GM06990 (cell line): Measurements from ENCODE around the gene POLR2E.
"Not testable (repeated sequence)": the region's sequence is repeated elsewhere in the genome, so short reads cannot be mapped to it uniquely, and the experiment has no call there.

Experiments used
- DNase-seq: peaks from one replicate; pipeline ENCODE4 v3.0.0-alpha.2; 2011; ENCODE audit not compliant: insufficient read length; ENCODE audit errors: extremely low read depth
- H3K27me3 ChIP-seq: replicated peaks from 2 replicates; pipeline ENCODE4 v1.6.0; 2011; ENCODE audit warnings: low read length; ENCODE audit not compliant: control insufficient read depth, insufficient read depth
- H3K36me3 ChIP-seq: 2 replicates; pipeline ENCODE4 v1.5.1; 2011; ENCODE audit warnings: low read length; ENCODE audit not compliant: control insufficient read depth, insufficient read depth
- H3K4me3 ChIP-seq: replicated peaks from 2 replicates; pipeline ENCODE4 v1.5.1; 2011; ENCODE audit warnings: low read depth, mild to moderate bottlenecking, control low read depth, low read length
- TF ChIP-seq, protein P1 (sequence below): IDR thresholded peaks from 2 replicates; pipeline ENCODE4 v1.5.1; 2011; ENCODE audit warnings: low read length, control low read depth, mild to moderate bottlenecking, inconsistent platforms; ENCODE audit not compliant: insufficient read depth, poor library complexity, severe bottlenecking

Gene POLR2E

DNA sequence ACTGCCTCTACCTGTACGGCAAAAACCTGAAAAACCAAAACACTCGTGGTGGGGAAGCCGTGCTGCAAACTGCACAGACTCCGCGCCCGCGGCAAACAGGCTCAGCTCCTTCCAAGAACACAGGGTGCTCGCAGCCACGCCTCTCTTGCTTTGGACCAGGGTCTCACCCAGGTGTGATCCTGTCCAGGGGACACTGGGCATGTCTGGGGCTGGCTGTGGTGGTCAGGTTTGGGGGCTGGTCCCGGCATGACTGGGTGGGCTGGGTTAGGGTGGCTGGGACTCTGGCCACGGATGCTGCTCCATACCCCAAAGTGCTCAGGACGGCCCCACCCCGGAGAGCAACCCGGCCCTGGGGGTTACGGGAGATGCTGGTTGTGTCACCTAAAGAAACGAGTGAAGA is 22.5 kb upstream of the POLR2E start:
- DNase-seq: no peak

DNA sequence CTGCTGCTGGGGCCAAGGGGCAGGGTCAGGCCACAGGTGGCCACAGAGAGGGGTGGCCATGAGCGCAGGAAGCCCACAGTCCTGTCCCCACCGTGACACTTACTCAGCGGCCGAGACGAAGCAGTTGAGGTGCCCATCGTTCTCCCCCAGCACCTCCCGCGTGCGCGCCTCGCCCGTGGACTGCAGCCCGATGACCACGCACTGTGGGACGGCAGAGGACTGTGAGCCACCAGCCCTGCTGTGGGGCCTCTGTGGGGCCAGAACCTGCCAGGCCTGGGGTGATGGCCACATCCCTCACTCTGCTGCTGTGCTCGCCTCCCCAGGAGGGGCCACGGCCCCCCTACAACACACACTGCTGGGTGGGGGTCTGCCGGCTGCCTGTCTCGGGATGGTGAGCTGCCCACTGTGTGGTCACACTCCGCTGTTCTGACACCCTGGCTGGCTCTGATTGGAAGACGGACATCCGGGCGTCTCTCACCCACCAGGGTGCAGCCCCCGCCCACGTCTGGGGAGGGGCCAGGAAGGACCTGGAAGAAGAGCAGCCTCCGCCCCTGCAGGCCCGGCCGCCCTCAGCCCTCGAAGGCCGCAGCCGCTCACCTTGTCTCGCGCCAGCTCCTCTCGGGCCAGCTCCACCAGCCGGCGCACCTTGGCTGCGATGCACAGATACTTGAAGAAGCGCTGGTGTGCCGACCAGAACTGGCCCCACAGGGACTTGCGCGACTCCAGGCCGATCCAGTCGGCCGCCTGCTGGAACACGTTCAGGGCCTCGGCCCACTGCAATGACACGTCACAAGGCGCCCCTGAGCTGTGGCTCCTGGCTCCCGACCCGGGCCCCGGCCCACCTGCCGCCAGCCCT is 21.8 kb upstream of the POLR2E start:
- TF ChIP-seq, protein P1, sequence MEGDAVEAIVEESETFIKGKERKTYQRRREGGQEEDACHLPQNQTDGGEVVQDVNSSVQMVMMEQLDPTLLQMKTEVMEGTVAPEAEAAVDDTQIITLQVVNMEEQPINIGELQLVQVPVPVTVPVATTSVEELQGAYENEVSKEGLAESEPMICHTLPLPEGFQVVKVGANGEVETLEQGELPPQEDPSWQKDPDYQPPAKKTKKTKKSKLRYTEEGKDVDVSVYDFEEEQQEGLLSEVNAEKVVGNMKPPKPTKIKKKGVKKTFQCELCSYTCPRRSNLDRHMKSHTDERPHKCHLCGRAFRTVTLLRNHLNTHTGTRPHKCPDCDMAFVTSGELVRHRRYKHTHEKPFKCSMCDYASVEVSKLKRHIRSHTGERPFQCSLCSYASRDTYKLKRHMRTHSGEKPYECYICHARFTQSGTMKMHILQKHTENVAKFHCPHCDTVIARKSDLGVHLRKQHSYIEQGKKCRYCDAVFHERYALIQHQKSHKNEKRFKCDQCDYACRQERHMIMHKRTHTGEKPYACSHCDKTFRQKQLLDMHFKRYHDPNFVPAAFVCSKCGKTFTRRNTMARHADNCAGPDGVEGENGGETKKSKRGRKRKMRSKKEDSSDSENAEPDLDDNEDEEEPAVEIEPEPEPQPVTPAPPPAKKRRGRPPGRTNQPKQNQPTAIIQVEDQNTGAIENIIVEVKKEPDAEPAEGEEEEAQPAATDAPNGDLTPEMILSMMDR: no peak

More for the DNA sequence above, 22.5 kb upstream of the POLR2E start:
- Histone ChIP-seq H3K36me3 (peaks cover 41% of the 10 kb centered on the region), H3K27me3 (no peaks in the 10 kb centered on the region), H3K4me3 (no peak overlapping the region)
- TF ChIP-seq, protein P1: no peak

GRCh38 chr19:1115646-1116420 is 20.7 kb upstream of the POLR2E start:
- Histone ChIP-seq H3K4me3 (no peak overlapping the region), H3K36me3 (peaks cover 39% of the 10 kb centered on the region), H3K27me3 (no peaks in the 10 kb centered on the region)
- TF ChIP-seq, protein P1: no peak
- DNase-seq: no peak

More for the DNA sequence above, 21.8 kb upstream of the POLR2E start:
- Histone ChIP-seq H3K4me3 (no peak overlapping the region), H3K27me3 (no peaks in the 10 kb centered on the region), H3K36me3 (peaks cover 41% of the 10 kb centered on the region)
- DNase-seq: no peak

DNA sequence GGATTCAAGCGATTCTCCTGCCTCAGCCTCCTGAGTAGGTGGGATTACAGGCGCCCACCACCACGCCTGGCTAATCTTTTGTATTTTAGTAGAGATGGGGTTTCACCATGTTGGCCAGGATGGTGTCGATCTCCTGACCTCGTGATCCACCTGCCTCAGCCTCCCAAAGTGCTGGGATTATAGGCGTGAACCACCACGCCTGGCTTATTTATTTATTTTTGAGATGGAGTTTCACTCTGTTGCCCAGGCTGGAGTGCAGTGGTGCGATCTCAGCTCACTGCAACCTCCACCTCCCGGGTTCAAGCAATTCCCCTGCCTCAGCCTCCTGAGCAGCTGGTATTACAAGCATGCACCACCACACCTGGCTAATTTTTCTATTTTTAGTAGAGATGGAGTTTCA is 19.6 kb upstream of the POLR2E start:
- not testable (repeated sequence) for DNase-seq, H3K4me3 ChIP-seq, H3K27me3 ChIP-seq
- H3K36me3 ChIP-seq: peaks cover 44% of the 10 kb centered on the region

GRCh38 chr19:1113986-1114483 is 18.9 kb upstream of the POLR2E start:
- TF ChIP-seq, protein P1: no peak
- H3K27me3 ChIP-seq: no peaks in the 10 kb centered on the region
- DNase-seq: no peak
- no peak overlapping the region for H3K4me3 ChIP-seq
- peaks cover 42% of the 10 kb centered on the region for H3K36me3 ChIP-seq
